GM12891 (cell line): ENCODE results near the gene CFDP1.

Experiments
- POLR2A ChIP-seq: IDR thresholded peaks from 2 replicates; pipeline ENCODE4 v1.6.1; 2011; ENCODE audit warnings: low read depth, low read length, control low read depth
- POLR2AphosphoS5 ChIP-seq: IDR thresholded peaks from 2 replicates; pipeline ENCODE4 v1.6.1; 2011; ENCODE audit warnings: low read depth, low read length, control low read depth
- SPI1 ChIP-seq: IDR thresholded peaks from 2 replicates; pipeline ENCODE4 v1.6.1; 2011; ENCODE audit warnings: low read depth, low read length, control low read depth

DNA sequence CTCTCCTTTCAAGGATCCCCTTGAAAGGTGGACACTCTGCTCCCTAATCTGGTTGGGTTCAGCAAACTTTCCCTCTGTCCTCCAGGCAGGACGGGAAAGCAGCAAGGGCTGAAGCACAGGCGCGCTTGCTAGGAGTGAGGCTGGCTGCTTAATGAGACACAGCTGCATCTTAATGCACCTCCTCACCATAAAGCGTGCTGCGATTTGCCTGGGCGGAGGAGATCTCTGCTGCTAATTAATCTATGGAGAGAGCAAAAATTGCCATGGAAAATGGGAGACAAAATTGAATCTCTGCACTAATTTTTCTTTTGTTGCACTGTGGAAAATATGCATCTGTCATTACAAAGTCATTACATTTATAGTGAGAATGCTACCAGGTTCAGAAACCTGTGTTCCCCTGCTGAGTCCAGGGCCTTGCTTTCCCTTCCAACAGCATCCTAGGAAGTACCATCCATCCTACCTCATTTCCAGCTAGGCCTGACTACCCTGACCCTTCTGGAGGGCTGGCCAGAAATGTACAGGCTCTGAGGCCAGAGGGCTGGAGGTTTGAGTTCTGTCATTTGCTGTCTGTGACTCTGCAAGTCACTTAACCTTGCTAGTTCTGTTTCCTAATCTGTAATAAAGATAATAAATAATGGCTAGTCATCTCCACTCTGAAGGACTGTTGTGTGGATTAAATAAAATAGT is 138.4 kb downstream of the CFDP1 start:
- TF ChIP-seq POLR2AphosphoS5 (no peak), SPI1 (no peak), POLR2A (no peak)
